Measurements from ENCODE around the gene ANKRD52.
"Not testable (repeated sequence)": the region's sequence is repeated elsewhere in the genome, so short reads cannot be mapped to it uniquely, and the experiment has no call there.

The ANKRD52 gene

DNA sequence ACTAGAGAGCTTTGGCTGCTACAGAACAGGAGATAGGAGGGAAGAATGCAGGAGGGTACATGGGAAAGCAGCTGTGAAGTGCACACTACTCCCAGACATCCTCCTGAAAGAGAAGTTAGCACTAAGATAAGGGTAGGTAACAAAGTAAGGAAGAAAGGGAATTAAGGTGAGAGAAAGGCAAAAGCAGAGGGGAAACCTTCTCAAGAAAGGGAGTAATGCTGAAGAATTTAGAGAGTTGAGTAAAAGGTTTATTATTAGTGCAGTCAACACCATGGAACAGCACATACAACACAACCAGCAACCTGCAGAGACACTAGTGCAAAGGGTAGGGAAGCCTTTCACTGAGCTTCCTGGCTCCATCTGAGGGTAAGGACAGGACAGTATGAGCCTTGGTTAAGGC lies 53.9 kb downstream of the ANKRD52 start:
- H3K4me3 ChIP-seq, result no peak overlapping the region
- H3K9me3 ChIP-seq, result no peaks in the 10 kb centered on the region
- DNase-seq (ENCODE audit: low spot score in 2 of 2), result no peak
- H3K27me3 ChIP-seq (ENCODE audit: low read depth), result no peaks in the 10 kb centered on the region
- in situ Hi-C loops (cut with MboI; ENCODE audit: low sequenced_read_pairs), result no loop called here
- peaks cover 3% of the 10 kb centered on the region; the same call in 1 of the 2 replicates for H3K4me1 ChIP-seq
- peaks cover 42% of the 10 kb centered on the region for H3K36me3 ChIP-seq (replicated peaks)

GRCh38 chr12:56202838-56203237 lies 55.3 kb downstream of the ANKRD52 start:
- H3K36me3 ChIP-seq (replicated peaks), result peaks cover 34% of the 10 kb centered on the region
- H3K4me1 ChIP-seq, result peaks cover 3% of the 10 kb centered on the region; the same call in 1 of the 2 replicates
- no peak overlapping the region for H3K4me3 ChIP-seq
- H3K9me3 ChIP-seq, result no peaks in the 10 kb centered on the region
- DNase-seq (ENCODE audit: low spot score in 2 of 2), result no peak
- in situ Hi-C loops (cut with MboI; ENCODE audit: low sequenced_read_pairs), result no loop called here
- no peaks in the 10 kb centered on the region for H3K27me3 ChIP-seq (ENCODE audit: low read depth)

DNA sequence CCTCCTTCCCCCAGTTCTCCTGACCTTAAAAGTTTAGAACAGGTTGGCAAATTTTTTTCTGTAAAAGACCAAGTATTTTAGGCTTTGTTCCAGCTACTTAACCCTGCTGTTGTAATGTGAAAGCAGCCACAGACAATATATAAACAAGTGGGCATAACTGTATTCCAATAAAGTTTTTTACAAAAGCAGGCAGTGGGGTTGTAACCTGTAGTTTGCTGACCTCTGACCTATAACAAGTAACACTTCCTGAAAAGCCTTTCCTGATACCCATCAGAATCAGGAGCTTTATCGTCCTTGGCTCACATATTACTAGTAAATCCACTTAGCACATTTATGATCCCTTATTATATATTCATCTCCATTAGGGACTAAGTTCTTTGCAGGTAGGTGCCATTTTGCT lies 55.8 kb downstream of the ANKRD52 start:
- no peak overlapping the region for H3K4me3 ChIP-seq
- H3K9me3 ChIP-seq, result no peaks in the 10 kb centered on the region
- no peaks in the 10 kb centered on the region for H3K27me3 ChIP-seq (ENCODE audit: low read depth)
- no peak for DNase-seq (ENCODE audit: low spot score in 2 of 2)
- H3K4me1 ChIP-seq, result peaks cover 3% of the 10 kb centered on the region; the same call in 1 of the 2 replicates
- peaks cover 29% of the 10 kb centered on the region for H3K36me3 ChIP-seq (replicated peaks)
- in situ Hi-C loops (cut with MboI; ENCODE audit: low sequenced_read_pairs), result no loop called here

DNA sequence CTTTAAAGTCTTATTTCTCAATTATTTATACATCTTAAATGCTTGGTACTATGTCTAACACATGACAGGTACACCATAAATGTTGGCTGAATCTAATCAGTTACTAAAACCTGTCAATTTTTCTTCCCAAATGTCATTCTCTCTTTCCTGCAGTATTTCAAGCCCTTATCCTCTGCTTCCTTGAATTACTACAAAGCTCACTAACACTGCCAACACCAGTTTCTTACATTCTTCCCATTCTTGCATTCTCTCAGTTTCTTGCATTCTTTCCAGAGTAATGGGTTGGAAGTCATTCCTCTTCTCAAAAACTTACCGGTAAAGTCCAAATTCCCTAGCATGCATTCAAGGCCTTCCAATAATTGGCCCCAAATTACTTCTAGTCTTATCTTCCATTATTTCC lies 59.3 kb downstream of the ANKRD52 start:
- Histone ChIP-seq H3K27me3 (ENCODE audit: low read depth) (no peaks in the 10 kb centered on the region), H3K4me1 (peaks cover 3% of the 10 kb centered on the region; the same call in 1 of the 2 replicates), H3K36me3 (replicated peaks) (peaks cover 3% of the 10 kb centered on the region; the same call in 1 of the 2 replicates), H3K4me3 (no peak overlapping the region), H3K9me3 (no peaks in the 10 kb centered on the region)
- in situ Hi-C loops (cut with MboI; ENCODE audit: low sequenced_read_pairs), result no loop called here
- no peak for DNase-seq (ENCODE audit: low spot score in 2 of 2)

GRCh38 chr12:56197921-56198635 lies 60.1 kb downstream of the ANKRD52 start:
- H3K36me3 ChIP-seq (replicated peaks), result peaks cover 3% of the 10 kb centered on the region; the same call in 1 of the 2 replicates
- in situ Hi-C loops (cut with MboI; ENCODE audit: low sequenced_read_pairs), result no loop called here
- no peak overlapping the region for H3K4me3 ChIP-seq
- no peaks in the 10 kb centered on the region for H3K9me3 ChIP-seq
- no peak for DNase-seq (ENCODE audit: low spot score in 2 of 2)
- no peaks in the 10 kb centered on the region for H3K27me3 ChIP-seq (ENCODE audit: low read depth)
- peaks cover 5% of the 10 kb centered on the region for H3K4me1 ChIP-seq

DNA sequence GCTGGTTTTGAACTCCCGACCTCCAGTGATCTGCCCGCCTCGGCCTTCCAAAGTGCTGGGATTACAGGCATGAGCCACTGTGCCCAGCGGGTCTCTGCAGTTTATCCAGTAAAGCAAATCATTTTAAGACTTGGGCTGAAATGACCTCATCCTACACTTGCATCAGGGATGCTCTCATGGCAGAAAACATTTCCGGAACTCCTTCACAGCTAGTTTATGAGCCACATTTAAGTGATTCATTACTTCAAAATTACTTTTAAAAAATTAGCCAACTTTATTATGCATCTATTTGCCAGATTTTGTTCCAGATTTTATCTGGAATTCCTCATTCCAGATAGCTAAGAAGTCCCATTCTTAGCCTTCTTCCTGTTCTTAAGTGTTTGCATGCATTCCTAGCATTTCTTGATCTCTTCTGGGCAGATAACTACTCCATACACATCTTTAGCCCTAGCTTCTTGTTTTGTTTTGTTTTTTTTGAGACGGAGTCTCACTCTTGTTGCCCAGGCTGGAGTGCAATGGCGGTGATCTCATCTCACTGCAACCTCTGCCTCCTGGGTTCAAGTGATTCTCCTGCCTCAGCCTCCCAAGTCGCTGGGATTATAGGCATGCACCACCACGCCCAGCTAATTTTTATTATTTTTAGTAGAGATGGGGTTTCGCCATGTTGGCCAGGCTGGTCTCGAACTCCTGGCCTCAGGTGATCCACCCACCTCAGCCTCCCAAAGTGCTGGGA lies 61.2 kb downstream of the ANKRD52 start:
- in situ Hi-C loops (cut with MboI; ENCODE audit: low sequenced_read_pairs); H3K27me3 ChIP-seq (ENCODE audit: low read depth); DNase-seq (ENCODE audit: low spot score in 2 of 2); H3K36me3 ChIP-seq (replicated peaks); H3K4me1 ChIP-seq; H3K4me3 ChIP-seq; H3K9me3 ChIP-seq: not testable (repeated sequence)

- peak; percentile 72 to 88 for DNase-seq (ENCODE audit: low spot score in 2 of 2)
- Histone ChIP-seq H3K9me3 (no peaks in the 10 kb centered on the region), H3K4me3 (no peak overlapping the region), H3K36me3 (replicated peaks) (no peaks in the 10 kb centered on the region; the same call in 1 of the 2 replicates), H3K4me1 (peaks cover 7% of the 10 kb centered on the region), H3K27me3 (ENCODE audit: low read depth) (no peaks in the 10 kb centered on the region)
- in situ Hi-C loops (cut with MboI; ENCODE audit: low sequenced_read_pairs), result no loop called here
Measured at GRCh38 chr12:56193025-56193578, 65.1 kb downstream of the ANKRD52 start.

- Histone ChIP-seq H3K36me3 (replicated peaks) (no peaks in the 10 kb centered on the region; the same call in 1 of the 2 replicates), H3K4me1 (peaks cover 11% of the 10 kb centered on the region), H3K27me3 (ENCODE audit: low read depth) (no peaks in the 10 kb centered on the region), H3K9me3 (no peaks in the 10 kb centered on the region), H3K4me3 (no peak overlapping the region)
- in situ Hi-C loops (cut with MboI; ENCODE audit: low sequenced_read_pairs), result no loop called here
- DNase-seq (ENCODE audit: low spot score in 2 of 2), result no peak
Measured at GRCh38 chr12:56192582-56192981, 65.6 kb downstream of the ANKRD52 start.

GRCh38 chr12:56190695-56191155 lies 67.5 kb downstream of the ANKRD52 start:
- Histone ChIP-seq H3K36me3 (replicated peaks) (peaks cover 12% of the 10 kb centered on the region), H3K9me3 (no peaks in the 10 kb centered on the region), H3K4me1 (peaks cover 11% of the 10 kb centered on the region), H3K4me3 (peak overlapping the region; percentile 59), H3K27me3 (ENCODE audit: low read depth) (no peaks in the 10 kb centered on the region)
- DNase-seq (ENCODE audit: low spot score in 2 of 2), result no peak
- in situ Hi-C loops (cut with MboI; ENCODE audit: low sequenced_read_pairs), result no loop called here

GRCh38 chr12:56189918-56190694 lies 68.1 kb downstream of the ANKRD52 start:
- peaks cover 11% of the 10 kb centered on the region for H3K4me1 ChIP-seq
- peak; percentile 74 to 92 for DNase-seq (ENCODE audit: low spot score in 2 of 2)
- no peaks in the 10 kb centered on the region for H3K9me3 ChIP-seq
- in situ Hi-C loops (cut with MboI; ENCODE audit: low sequenced_read_pairs), result loop anchor here (5.0 kb wide), 1 partner anchor 73 kb away; the partner anchor contains the start of genes RPL41 and ZC3H10
- H3K27me3 ChIP-seq (ENCODE audit: low read depth), result no peaks in the 10 kb centered on the region
- peak overlapping the region; percentile 59 for H3K4me3 ChIP-seq
- H3K36me3 ChIP-seq (replicated peaks), result peaks cover 16% of the 10 kb centered on the region

- peak within 1 kb of the TSS; percentile 59 for H3K4me3 ChIP-seq
- no peaks in the 10 kb centered on the region for H3K9me3 ChIP-seq
- peaks cover 24% of the 10 kb centered on the region for H3K36me3 ChIP-seq (replicated peaks)
- peak; percentile 85 to 94 for DNase-seq (ENCODE audit: low spot score in 2 of 2)
- H3K4me1 ChIP-seq, result peaks cover 11% of the 10 kb centered on the region
- H3K27me3 ChIP-seq (ENCODE audit: low read depth), result no peaks in the 10 kb centered on the region
- in situ Hi-C loops (cut with MboI; ENCODE audit: low sequenced_read_pairs), result loop anchor here (5.0 kb wide), 1 partner anchor 72 kb away; the partner anchor contains the start of genes RPL41 and ZC3H10
Measured at GRCh38 chr12:56189099-56189917, 68.9 kb downstream of the ANKRD52 start, which contains the start of gene SMARCC2. TSS of gene SMARCC2 (minus strand) at chr12:56189483. CDS start at chr12:56189461, 22 bp downstream.

DNA sequence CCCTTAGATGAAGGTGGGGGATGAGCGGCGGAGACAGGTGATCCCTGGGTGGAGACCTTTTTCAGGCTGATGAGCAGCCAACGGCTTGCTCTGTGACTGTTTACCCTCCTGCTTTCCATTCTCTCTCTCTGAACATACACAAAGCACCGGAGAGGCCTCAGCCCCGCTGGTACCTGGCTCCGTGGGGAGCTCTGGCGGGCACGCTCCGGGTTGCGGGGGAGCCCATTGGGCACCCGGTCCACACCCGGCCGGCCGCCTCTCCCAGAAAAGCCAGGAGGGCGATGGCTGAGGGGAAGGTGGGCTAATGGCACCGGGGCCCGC lies 69.4 kb downstream of the ANKRD52 start:
- no peak for DNase-seq (ENCODE audit: low spot score in 2 of 2)
- in situ Hi-C loops (cut with MboI; ENCODE audit: low sequenced_read_pairs), result loop anchor here (5.0 kb wide), 1 partner anchor 71 kb away; the partner anchor contains the start of genes RPL41 and ZC3H10

More for the DNA sequence above, 69.4 kb downstream of the ANKRD52 start:
- Histone ChIP-seq H3K4me3 (peak overlapping the region; percentile 59), H3K36me3 (replicated peaks) (peaks cover 30% of the 10 kb centered on the region), H3K9me3 (no peaks in the 10 kb centered on the region), H3K4me1 (peaks cover 11% of the 10 kb centered on the region), H3K27me3 (ENCODE audit: low read depth) (no peaks in the 10 kb centered on the region)
